Measurements from ENCODE around the gene COX10. TPM values are rescaled to one million over a fixed set of nuclear protein-coding genes. Genes with fewer than 3 reads are reported as not detected.

COX10 gene
- total RNA-seq, 2 experiments from 2014 or later: 21.1 to 24.9 TPM

GRCh38 chr17:14205992-14206461 is 136.7 kb downstream of the COX10 start:
- CTCF ChIA-PET (ENCODE audit: unreplicated experiment): no interaction called here
- Histone ChIP-seq H2AFZ (ENCODE audit: low read length) (no peak overlapping the region), H3K9me2 (ENCODE audit: insufficient read depth, low read length) (no peaks in the 10 kb centered on the region), H3K4me2 (ENCODE audit: low read length) (no peak overlapping the region), H3K79me2 (ENCODE audit: insufficient read depth, low read depth, low read length) (no peaks in the 10 kb centered on the region), H3K36me3 (ENCODE audit: insufficient read depth, low read length) (peaks cover 31% of the 10 kb centered on the region), H3K4me1 (ENCODE audit: insufficient read depth, low read length, poor library complexity, severe bottlenecking) (no peaks in the 10 kb centered on the region), H3K4me3 (ENCODE audit: low read depth, low read length, poor library complexity, severe bottlenecking) (no peak overlapping the region), H3K27ac (ENCODE audit: low read depth, low read length, poor library complexity, severe bottlenecking) (no peak overlapping the region), H4K20me1 (ENCODE audit: insufficient read depth, low read length) (no peaks in the 10 kb centered on the region; the same call in 1 of the 2 replicates), H3K9me3 (ENCODE audit: low read length) (no peaks in the 10 kb centered on the region)
- POLR2A ChIA-PET: no interaction called here
- no peak for DNase-seq (ENCODE audit: low spot score)
- TF ChIP-seq EZH2phosphoT487 (IDR thresholded peaks at IDR 0.05; ENCODE audit: borderline replicate concordance, low read depth, low read length) (no peak), CTCF (conservative IDR thresholded peaks at IDR 0.05; ENCODE audit: low read length) (no peak)
- intact Hi-C loops (cut with micrococcal nuclease; ENCODE audit: unreplicated experiment): no loop called here
- BruUV-seq (replicated peaks): no TSS peak

GRCh38 chr17:14206891-14207290 is 137.6 kb downstream of the COX10 start:
- intact Hi-C loops (cut with micrococcal nuclease; ENCODE audit: unreplicated experiment): no loop called here
- no TSS peak for BruUV-seq (replicated peaks)
- TF ChIP-seq CTCF (conservative IDR thresholded peaks at IDR 0.05; ENCODE audit: low read length) (no peak), EZH2phosphoT487 (IDR thresholded peaks at IDR 0.05; ENCODE audit: borderline replicate concordance, low read depth, low read length) (no peak)
- ChIA-PET POLR2A (no interaction called here), CTCF (ENCODE audit: unreplicated experiment) (no interaction called here)
- H3K9me2 ChIP-seq (ENCODE audit: insufficient read depth, low read length): no peaks in the 10 kb centered on the region
- H3K4me2 ChIP-seq (ENCODE audit: low read length): no peak overlapping the region
- H4K20me1 ChIP-seq (ENCODE audit: insufficient read depth, low read length): no peaks in the 10 kb centered on the region; the same call in 1 of the 2 replicates
- H3K79me2 ChIP-seq (ENCODE audit: insufficient read depth, low read depth, low read length): no peaks in the 10 kb centered on the region
- H3K9me3 ChIP-seq (ENCODE audit: low read length): no peaks in the 10 kb centered on the region
- peaks cover 40% of the 10 kb centered on the region for H3K36me3 ChIP-seq (ENCODE audit: insufficient read depth, low read length)
- H3K27ac ChIP-seq (ENCODE audit: low read depth, low read length, poor library complexity, severe bottlenecking): no peak overlapping the region
- DNase-seq (ENCODE audit: low spot score): no peak
- H2AFZ ChIP-seq (ENCODE audit: low read length): no peak overlapping the region
- no peaks in the 10 kb centered on the region for H3K4me1 ChIP-seq (ENCODE audit: insufficient read depth, low read length, poor library complexity, severe bottlenecking)
- H3K4me3 ChIP-seq (ENCODE audit: low read depth, low read length, poor library complexity, severe bottlenecking): no peak overlapping the region

- Histone ChIP-seq H2AFZ (ENCODE audit: low read length) (no peak overlapping the region), H3K27ac (ENCODE audit: low read depth, low read length, poor library complexity, severe bottlenecking) (no peak overlapping the region), H3K4me1 (ENCODE audit: insufficient read depth, low read length, poor library complexity, severe bottlenecking) (no peaks in the 10 kb centered on the region), H3K4me2 (ENCODE audit: low read length) (no peak overlapping the region), H3K9me2 (ENCODE audit: insufficient read depth, low read length) (no peaks in the 10 kb centered on the region), H3K4me3 (ENCODE audit: low read depth, low read length, poor library complexity, severe bottlenecking) (no peak overlapping the region), H3K9me3 (ENCODE audit: low read length) (no peaks in the 10 kb centered on the region), H4K20me1 (ENCODE audit: insufficient read depth, low read length) (no peaks in the 10 kb centered on the region; the same call in 1 of the 2 replicates), H3K79me2 (ENCODE audit: insufficient read depth, low read depth, low read length) (no peaks in the 10 kb centered on the region), H3K36me3 (ENCODE audit: insufficient read depth, low read length) (peaks cover 47% of the 10 kb centered on the region)
- intact Hi-C loops (cut with micrococcal nuclease; ENCODE audit: unreplicated experiment): no loop called here
- TF ChIP-seq CTCF (conservative IDR thresholded peaks at IDR 0.05; ENCODE audit: low read length): no peak
- no peak for DNase-seq (ENCODE audit: low spot score)
- ChIA-PET CTCF (ENCODE audit: unreplicated experiment) (no interaction called here), POLR2A (no interaction called here)
- BruUV-seq (replicated peaks): no TSS peak
Observed at GRCh38 chr17:14207791-14208190, 138.5 kb downstream of the COX10 start.

All from OCI-LY7 (cell line).